Subcutaneous adipose tissue (tissue), 4 donors: ENCODE data around the gene OR52R1. TPM values are rescaled to one million over a fixed set of nuclear protein-coding genes. Genes with fewer than 3 reads are reported as not detected.

Source experiments
- total RNA-seq, 4 donors: library from RNA; depleted of rRNA; stranded (reverse); fragments of >200 nt; gene quantifications; one replicate each; pipeline ENCODE4 v1.1.0, GENCODE V29; 2016
- TF ChIP-seq, protein P1 (sequence below): fragments of 450-650 bp; IDR thresholded peaks from one replicate; pipeline ENCODE4 v1.5.1; 2016; ENCODE audit warnings: low read depth, mild to moderate bottlenecking, control low read depth, antibody characterized with exemption, moderate library complexity

OR52R1 gene
- total RNA-seq, 4 donors from 2014 or later = not detected

DNA sequence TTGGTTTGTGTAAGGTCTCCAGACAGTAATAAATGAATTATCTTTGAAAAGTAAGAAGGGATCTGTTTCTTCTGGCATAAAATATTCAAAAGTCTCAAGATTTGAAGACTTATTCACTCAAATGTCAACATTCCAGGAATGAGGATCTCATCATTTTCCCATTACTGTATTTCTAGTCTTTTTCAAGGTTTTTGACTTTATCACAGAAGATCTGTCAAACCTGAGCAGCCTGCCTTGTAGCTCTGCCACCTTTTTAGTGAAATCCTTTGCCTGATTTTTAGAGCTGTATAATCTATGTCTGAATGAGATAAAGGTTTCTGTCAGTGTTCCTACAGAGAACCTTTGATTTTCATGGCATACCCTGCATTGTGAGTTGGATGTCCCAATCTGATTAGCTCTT lies 21.0 kb upstream of the OR52R1 start:
- TF ChIP-seq, protein P1, sequence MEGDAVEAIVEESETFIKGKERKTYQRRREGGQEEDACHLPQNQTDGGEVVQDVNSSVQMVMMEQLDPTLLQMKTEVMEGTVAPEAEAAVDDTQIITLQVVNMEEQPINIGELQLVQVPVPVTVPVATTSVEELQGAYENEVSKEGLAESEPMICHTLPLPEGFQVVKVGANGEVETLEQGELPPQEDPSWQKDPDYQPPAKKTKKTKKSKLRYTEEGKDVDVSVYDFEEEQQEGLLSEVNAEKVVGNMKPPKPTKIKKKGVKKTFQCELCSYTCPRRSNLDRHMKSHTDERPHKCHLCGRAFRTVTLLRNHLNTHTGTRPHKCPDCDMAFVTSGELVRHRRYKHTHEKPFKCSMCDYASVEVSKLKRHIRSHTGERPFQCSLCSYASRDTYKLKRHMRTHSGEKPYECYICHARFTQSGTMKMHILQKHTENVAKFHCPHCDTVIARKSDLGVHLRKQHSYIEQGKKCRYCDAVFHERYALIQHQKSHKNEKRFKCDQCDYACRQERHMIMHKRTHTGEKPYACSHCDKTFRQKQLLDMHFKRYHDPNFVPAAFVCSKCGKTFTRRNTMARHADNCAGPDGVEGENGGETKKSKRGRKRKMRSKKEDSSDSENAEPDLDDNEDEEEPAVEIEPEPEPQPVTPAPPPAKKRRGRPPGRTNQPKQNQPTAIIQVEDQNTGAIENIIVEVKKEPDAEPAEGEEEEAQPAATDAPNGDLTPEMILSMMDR = no peak

DNA sequence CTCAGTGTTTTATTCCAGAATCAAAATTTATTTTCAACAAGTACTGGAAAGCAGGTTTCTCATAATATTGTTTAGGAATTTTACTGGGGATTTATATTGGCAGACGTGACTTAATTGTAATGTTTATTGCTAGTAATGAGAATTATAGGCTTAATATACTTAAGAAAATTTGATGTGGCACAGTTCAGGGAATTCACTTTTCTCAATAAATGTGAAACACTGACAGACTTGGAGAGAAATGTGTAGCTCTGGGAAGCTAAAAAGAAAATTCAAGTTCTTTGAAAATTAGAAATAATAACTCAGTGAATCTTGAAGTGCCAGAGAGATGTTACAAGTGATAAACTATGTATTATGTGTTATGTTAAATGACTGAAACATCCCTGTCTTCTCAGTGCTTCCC lies 16.8 kb upstream of the OR52R1 start, which contains the start of gene OR51F2:
OR51F2 (plus strand) TSS at position 301 of the 400 bp plus-strand sequence. CDS start 101 bp downstream, outside the sequence.
- TF ChIP-seq, protein P1 = no peak

DNA sequence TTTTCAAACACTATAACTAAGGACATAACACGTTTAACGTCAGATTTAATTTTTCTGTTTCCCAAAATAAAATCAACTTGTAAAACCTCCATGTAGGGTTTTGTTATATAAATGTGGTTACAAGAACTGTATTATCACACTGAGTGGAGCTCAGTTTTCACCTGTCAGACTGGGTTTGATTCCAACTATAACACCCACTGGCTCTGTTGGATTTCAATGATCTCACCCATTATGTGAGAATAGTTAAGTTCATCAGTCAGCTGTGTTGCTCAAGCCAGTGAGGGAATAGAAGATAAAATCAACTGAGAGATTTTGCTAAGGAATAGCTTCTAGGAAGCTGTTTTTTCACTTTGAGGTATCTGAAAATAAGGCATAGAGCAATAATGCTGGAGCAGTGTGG lies 5.1 kb upstream of the OR52R1 start:
- TF ChIP-seq, protein P1 = no peak

DNA sequence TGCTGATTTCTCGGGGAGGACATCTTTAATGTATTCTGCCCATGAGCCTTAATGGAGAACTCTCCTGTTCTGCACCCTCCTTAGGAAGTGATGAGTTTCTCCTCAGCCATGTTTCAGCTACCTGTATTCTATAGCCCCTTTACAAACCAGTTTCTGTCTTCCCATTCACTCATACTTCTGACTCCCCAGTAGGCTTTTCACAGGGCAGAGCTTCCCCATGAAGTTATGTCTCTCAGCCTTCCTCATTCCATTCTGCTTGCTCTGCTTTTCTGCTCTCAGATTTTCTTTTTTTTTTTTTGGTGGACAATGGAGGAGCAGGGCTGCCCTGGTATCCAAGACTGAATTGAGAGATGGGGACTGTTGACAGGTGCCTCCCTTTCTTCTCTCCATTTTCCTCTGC lies 4.3 kb upstream of the OR52R1 start:
- TF ChIP-seq, protein P1 = no peak

DNA sequence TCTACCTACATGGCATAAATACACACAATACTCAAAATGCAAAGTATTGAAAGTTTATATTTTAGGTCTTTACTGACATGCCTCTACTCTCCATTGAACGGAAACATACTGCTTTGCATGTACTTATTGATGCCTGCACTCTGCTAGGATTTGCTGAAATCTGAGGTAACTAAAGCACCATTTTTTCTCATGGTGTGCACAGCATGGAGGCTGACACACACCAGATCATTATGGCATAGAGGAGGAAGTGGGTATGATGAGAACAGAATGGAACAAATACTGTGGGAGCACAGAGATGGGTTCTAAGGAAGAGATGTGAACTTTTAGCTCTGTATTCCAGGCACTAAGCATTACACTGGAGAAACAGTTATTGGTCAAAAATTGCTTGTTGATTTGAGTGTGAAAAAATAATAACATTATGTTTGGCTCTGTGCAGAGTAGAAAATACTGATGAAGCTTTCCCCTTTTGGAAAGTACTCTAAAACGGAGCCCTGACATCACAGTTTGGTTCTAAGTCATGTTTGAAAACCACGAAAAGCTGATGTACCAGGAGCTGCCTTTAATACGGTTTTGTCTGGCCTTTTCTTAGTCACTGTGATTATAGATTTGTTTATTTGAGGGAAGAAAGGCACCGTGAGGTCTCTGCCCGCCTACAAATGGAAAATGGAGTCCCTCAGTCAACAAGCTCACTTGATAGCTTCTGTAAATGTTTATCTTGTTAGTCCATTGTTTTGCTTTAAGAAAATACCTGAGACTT lies 5.6 kb downstream of the OR52R1 start:
- TF ChIP-seq, protein P1 = no peak

DNA sequence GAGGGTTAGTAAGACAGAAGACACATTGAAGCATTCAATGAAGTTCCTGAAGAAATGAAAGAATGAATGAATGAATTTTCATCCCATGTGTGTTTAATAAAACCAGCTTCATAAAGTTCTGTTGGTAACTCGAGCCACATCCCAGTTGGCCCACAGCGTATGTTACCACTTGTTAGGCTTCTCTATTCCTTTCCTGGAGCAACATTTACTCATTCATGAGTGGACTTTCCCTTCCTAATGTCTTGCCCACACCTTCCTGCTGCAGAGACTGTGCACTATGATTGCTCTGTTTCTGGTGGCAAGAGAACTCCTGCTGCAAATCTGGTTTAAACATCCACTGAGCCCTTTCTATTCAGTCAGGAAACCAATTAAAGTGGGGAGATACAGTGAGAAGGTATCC lies 7.0 kb downstream of the OR52R1 start:
- TF ChIP-seq, protein P1 = no peak

DNA sequence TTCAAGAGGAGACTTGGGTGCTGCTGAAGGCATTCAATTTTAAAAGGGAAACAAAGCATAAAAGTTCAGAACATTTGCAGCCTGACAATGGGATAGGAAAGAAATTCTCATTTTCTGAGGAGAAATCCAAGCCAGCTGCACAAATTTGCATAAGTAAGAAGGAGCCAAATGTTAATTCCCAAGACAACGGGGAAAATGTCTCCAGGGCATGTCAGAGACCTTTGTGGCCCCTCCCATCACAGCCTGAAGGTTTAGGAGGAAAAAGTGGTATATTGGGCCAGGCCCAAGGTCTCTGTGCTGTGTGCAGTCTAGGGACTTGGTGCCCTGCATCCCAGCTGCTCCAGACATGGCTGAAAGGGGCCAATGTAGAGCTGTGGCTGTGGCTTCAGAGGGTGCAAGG lies 21.7 kb downstream of the OR52R1 start:
- TF ChIP-seq, protein P1 = no peak
